H1 (cell line): Measurements from ENCODE around the gene GAS2L1. TPM values are rescaled to one million over a fixed set of nuclear protein-coding genes. Genes with fewer than 3 reads are reported as not detected.
A peak's percentile ranks its signal among the peaks of the same experiment; 100 is the strongest.

ENCODE experiments used
- CTCF ChIA-PET: fragments of 300-600 bp; sonication (Branson Sonifier 250); formaldehyde crosslinking; loops from one replicate; lab custom pipeline; 2021; ENCODE audit not compliant: partially characterized antibody; lab: Charles Lee
- POLR2A ChIA-PET: fragments of 300-600 bp; sonication (Branson Sonifier 250); formaldehyde crosslinking; loops from one replicate; lab custom pipeline; 2021; ENCODE audit warnings: inconsistent platforms; ENCODE audit not compliant: partially characterized antibody; lab: Charles Lee
- DNase-seq, 2 experiments: peaks; one replicate each; pipeline versions ENCODE4 v3.0.0 to v3.0.0-alpha.2; 2010 to 2022; ENCODE audit warnings: low spot score in 2 of 2, low read depth in 1 of 2, mixed read lengths in 1 of 2
- FAIRE-seq: peaks from 2 replicates; lab custom pipeline; 2011; peaks lifted over from hg19 to GRCh38; lab: Jason Lieb, UNC
- H2AFZ ChIP-seq: 2 replicates; pipeline ENCODE4 v1.8.1; 2012; ENCODE audit warnings: low read length, inconsistent platforms
- H2AK5ac ChIP-seq: 2 replicates; pipeline ENCODE4 v1.6.1; 2013; ENCODE audit warnings: low read depth, low read length
- H2BK120ac ChIP-seq: replicated peaks from 2 replicates; pipeline ENCODE3; 2013; ENCODE audit warnings: low read depth, low read length, inconsistent platforms
- H2BK12ac ChIP-seq: 2 replicates; pipeline ENCODE4 v1.6.1; 2013; ENCODE audit warnings: low read depth, low read length
- H2BK15ac ChIP-seq: 2 replicates; pipeline ENCODE4 v1.6.1; 2013; ENCODE audit warnings: low read length
- H2BK20ac ChIP-seq: 2 replicates; pipeline ENCODE4 v1.6.1; 2013; ENCODE audit warnings: low read length
- H2BK5ac ChIP-seq: 2 replicates; pipeline ENCODE4 v1.6.1; 2013; ENCODE audit warnings: low read depth, low read length
- H3K14ac ChIP-seq: 2 replicates; pipeline ENCODE4 v1.6.1; 2013; ENCODE audit warnings: inconsistent platforms; ENCODE audit not compliant: insufficient read length
- H3K18ac ChIP-seq: 2 replicates; pipeline ENCODE4 v1.6.1; 2013; ENCODE audit warnings: low read length; ENCODE audit errors: extremely low read depth
- H3K23ac ChIP-seq: 2 replicates; pipeline ENCODE4 v1.6.1; 2013; ENCODE audit warnings: inconsistent platforms; ENCODE audit not compliant: insufficient read length
- H3K23me2 ChIP-seq: 2 replicates; pipeline ENCODE4 v1.6.1; 2013; ENCODE audit warnings: low read depth, low read length
- H3K27ac ChIP-seq: 2 replicates; pipeline ENCODE4 v1.6.1; 2011; ENCODE audit warnings: low read depth, low read length, inconsistent platforms
- H3K27me3 ChIP-seq, 4 experiments: replicated peaks in 1 of 4; 1 replicate in 1 of 4; 2 replicates in 3 of 4; pipeline versions ENCODE4 v1.6.1 to v1.8.1; 2011 to 2013; ENCODE audit warnings: low read length in 3 of 4, mild to moderate bottlenecking in 3 of 4, inconsistent platforms in 2 of 4, mixed read lengths in 2 of 4, moderate library complexity in 1 of 4; ENCODE audit not compliant: control insufficient read depth in 3 of 4, insufficient read depth in 3 of 4; ENCODE audit errors: extremely low read depth in 1 of 4
- H3K36me3 ChIP-seq, 4 experiments: 2 replicates each; pipeline versions ENCODE4 v1.6.1 to v1.8.1; 2011 to 2013; ENCODE audit warnings: mild to moderate bottlenecking in 4 of 4, low read length in 3 of 4, moderate library complexity in 2 of 4, control low read depth in 1 of 4, inconsistent platforms in 1 of 4; ENCODE audit not compliant: insufficient read depth in 4 of 4, control insufficient read depth in 2 of 4
- H3K4ac ChIP-seq: replicated peaks from 2 replicates; pipeline ENCODE3; 2013; ENCODE audit warnings: low read length, low read depth, mixed read lengths, inconsistent platforms; ENCODE audit not compliant: insufficient read length
- H3K4me1 ChIP-seq, 4 experiments: replicated peaks in 1 of 4; 1 replicate in 1 of 4; 2 replicates in 3 of 4; pipeline versions ENCODE4 v1.6.1 to v1.8.1; 2011 to 2013; ENCODE audit warnings: low read length in 3 of 4, inconsistent platforms in 2 of 4, mixed read lengths in 1 of 4; ENCODE audit not compliant: insufficient read depth in 4 of 4, control insufficient read depth in 3 of 4
- H3K4me2 ChIP-seq, 2 experiments: 2 replicates each; pipeline versions ENCODE4 v1.6.1 to v1.8.1; 2011 to 2013; ENCODE audit warnings: low read depth in 2 of 2, low read length in 2 of 2, control low read depth in 1 of 2, inconsistent platforms in 1 of 2, mild to moderate bottlenecking in 1 of 2; ENCODE audit not compliant: insufficient read depth in 1 of 2
- H3K4me3 ChIP-seq, 4 experiments: fragments of 200-600, 300-600 bp in 1 of 4; sonication (generic), shearing (Covaris generic), sonication (Bioruptor Twin) in 1 of 4; 2 replicates each; pipeline versions ENCODE4 v1.5.1 to v1.8.1; 2011 to 2016; ENCODE audit warnings: low read length in 4 of 4, low read depth in 3 of 4, control low read depth in 2 of 4, inconsistent platforms in 2 of 4, mild to moderate bottlenecking in 2 of 4, mixed read lengths in 1 of 4, moderate library complexity in 1 of 4; ENCODE audit not compliant: insufficient read depth in 2 of 4; ENCODE audit errors: extremely low read depth in 1 of 4
- H3K56ac ChIP-seq: replicated peaks from 2 replicates; pipeline ENCODE3; 2013; ENCODE audit warnings: low read depth, mild to moderate bottlenecking, mixed read lengths, low read length, inconsistent platforms; ENCODE audit not compliant: insufficient read length
- H3K79me1 ChIP-seq: 2 replicates; pipeline ENCODE4 v1.6.1; 2013; ENCODE audit warnings: low read depth, low read length, control low read depth
- H3K79me2 ChIP-seq, 2 experiments: 2 replicates each; pipeline versions ENCODE4 v1.6.1 to v1.8.1; 2012 to 2013; ENCODE audit warnings: low read length in 2 of 2, mild to moderate bottlenecking in 2 of 2, inconsistent platforms in 1 of 2; ENCODE audit not compliant: insufficient read depth in 2 of 2, control insufficient read depth in 1 of 2
- H3K9ac ChIP-seq, 4 experiments: replicated peaks in 1 of 4; 1 replicate in 1 of 4; 2 replicates in 3 of 4; pipeline versions ENCODE4 v1.6.1 to v1.8.1; 2011 to 2013; ENCODE audit warnings: low read depth in 3 of 4, low read length in 3 of 4, control low read depth in 2 of 4, mild to moderate bottlenecking in 2 of 4, moderate library complexity in 2 of 4, inconsistent platforms in 1 of 4; ENCODE audit errors: extremely low read depth in 1 of 4
- H3K9me3 ChIP-seq, 2 experiments: 2 replicates each; pipeline versions ENCODE4 v1.6.1 to v1.8.1; 2012 to 2013; ENCODE audit warnings: mild to moderate bottlenecking in 2 of 2, moderate library complexity in 2 of 2, control low read depth in 1 of 2, inconsistent platforms in 1 of 2, low read depth in 1 of 2, low read length in 1 of 2, mixed read lengths in 1 of 2; ENCODE audit not compliant: insufficient read depth in 2 of 2
- H4K20me1 ChIP-seq, 2 experiments: replicated peaks in 1 of 2; 2 replicates each; pipeline versions ENCODE3 to v1.8.1; 2011 to 2013; ENCODE audit warnings: inconsistent platforms in 2 of 2, low read length in 2 of 2, mild to moderate bottlenecking in 1 of 2; ENCODE audit not compliant: insufficient read depth in 2 of 2, control insufficient read depth in 1 of 2
- H4K5ac ChIP-seq: 2 replicates; pipeline ENCODE4 v1.6.1; 2013; ENCODE audit warnings: low read length, low read depth, mixed read lengths, inconsistent platforms; ENCODE audit not compliant: insufficient read length
- H4K8ac ChIP-seq: 2 replicates; pipeline ENCODE4 v1.8.0; 2013; ENCODE audit warnings: mild to moderate bottlenecking, moderate library complexity, low read length, inconsistent platforms; ENCODE audit not compliant: insufficient read depth; ENCODE audit errors: extremely low read depth
- H4K91ac ChIP-seq: replicated peaks from 2 replicates; pipeline ENCODE3; 2013; ENCODE audit warnings: low read length, mixed read lengths, inconsistent platforms; ENCODE audit not compliant: insufficient read length
- TCF12 ChIP-seq: IDR thresholded peaks from 2 replicates; pipeline ENCODE4 v1.6.1; 2011; ENCODE audit warnings: low read depth, mild to moderate bottlenecking, low read length
- WGBS, 2 experiments: shearing (Covaris generic) in 1 of 2; methylation state at CpG; one replicate each; pipeline versions ENCODE4 v1.1.6 to v1.1.7; 2013 to 2015; ENCODE audit warnings: low lambda C conversion rate in 2 of 2, mixed read lengths in 2 of 2, inconsistent platforms in 1 of 2, low coverage in 1 of 2, missing lambda C conversion rate in 1 of 2; ENCODE audit not compliant: insufficient replicate concordance in 2 of 2, insufficient coverage in 1 of 2, insufficient read length in 1 of 2; ENCODE audit errors: extremely low coverage in 1 of 2, missing lambda C conversion rate in 1 of 2; 5-methylcytosine and 5-hydroxymethylcytosine counted together
- polyA plus RNA-seq, 7 experiments: library from polyadenylated mRNA; depleted of rRNA in 3 of 7; stranded (reverse) in 5 of 7; unstranded in 2 of 7; fragments of >200 nt in 5 of 7; fragments of 200-250 nt in 2 of 7; gene quantifications; 1 replicate in 5 of 7; 2 replicates in 1 of 7; 4 replicates in 1 of 7; pipeline versions ENCODE4 v1.2.1 to v1.2.3, GENCODE V29; 2011 to 2013; ENCODE audit warnings: missing spikeins in 2 of 7, mixed read lengths in 2 of 7
- total RNA-seq: library from RNA; stranded (reverse); fragmentation: NEBNext Ultra II Directional; extraction: Animal tissue kit (Norgen Biotek cat#: 25700); gene quantifications from 2 replicates; pipeline ENCODE4 v1.2.1, GENCODE V29; 2021

The GAS2L1 gene
- total and polyA plus RNA-seq, 2 of the 8 experiments (the other 6 are each of a cell fraction or from before 2014, with no cell fraction given) = 3.6 to 10.1 TPM

DNA sequence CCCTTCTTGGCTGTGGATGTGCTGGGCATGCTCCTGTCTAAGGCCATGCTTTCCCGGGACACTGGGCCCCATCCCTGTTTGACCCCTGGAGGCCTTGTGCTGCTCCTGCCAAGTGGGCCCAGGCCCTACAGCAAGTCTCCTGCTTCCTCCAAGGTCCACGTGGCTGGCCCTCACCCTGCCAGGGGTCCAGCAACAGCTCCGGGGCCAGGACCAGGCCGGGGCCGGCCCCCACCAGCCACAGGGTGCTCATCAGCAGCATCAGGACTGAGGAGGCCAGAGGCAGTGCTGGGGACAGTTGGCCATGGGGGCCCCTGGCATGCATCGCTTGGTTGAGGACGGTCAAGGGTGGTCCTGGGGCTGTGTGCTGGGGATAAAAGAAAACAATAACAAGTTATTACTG is 41.1 kb upstream of the GAS2L1 start:
- Histone ChIP-seq H4K20me1 (peaks cover 11 to 19% of the 10 kb centered on the region in 2 experiments), H3K14ac (no peak overlapping the region), H3K18ac (no peak overlapping the region), H2BK20ac (no peak overlapping the region), H4K91ac (no peak overlapping the region), H2BK15ac (no peak overlapping the region), H3K4me3 (no peak overlapping the region), H3K9me3 (no peaks in the 10 kb centered on the region), H2BK120ac (no peak overlapping the region), H3K23me2 (peaks cover 18% of the 10 kb centered on the region), H2AFZ (no peak overlapping the region), H3K27ac (no peak overlapping the region), H3K9ac (no peak overlapping the region), H3K4me2 (no peak overlapping the region), H3K36me3 (peaks cover 5 to 39% (median 18%) of the 10 kb centered on the region in 4 experiments), H3K56ac (no peak overlapping the region), H3K27me3 (no peaks in the 10 kb centered on the region), H4K5ac (no peak overlapping the region), H2AK5ac (no peak overlapping the region), H3K4me1 (peaks cover 5 to 18% (median 9%) of the 10 kb centered on the region in 4 experiments; a peak in 6 of 7 replicates), H2BK12ac (no peak overlapping the region), H4K8ac (peak overlapping the region; percentile 76; the same call in 1 of the 2 replicates), H3K23ac (no peak overlapping the region), H2BK5ac (no peak overlapping the region), H3K4ac (no peak overlapping the region), H3K79me2 (peaks cover 18 to 40% of the 10 kb centered on the region in 2 experiments), H3K79me1 (peaks cover 11% of the 10 kb centered on the region)
- no peak for TF ChIP-seq TCF12
- 92% methylated on average over 7 of the region's 7 CpGs; no CpG with 5 or more reads in 1 of the 2 experiments for WGBS, 2 experiments
- ChIA-PET CTCF (interaction anchor here (0.7 to 4.4 kb wide), 2 partner anchors 20 to 373 kb away, joined by 3 to 17 read pairs; no protein-coding TSS in a partner anchor), POLR2A (interaction anchor here (0.8 to 21.4 kb wide), 4 partner anchors 8 to 32 kb away, joined by 3 to 436 read pairs (median 72); no protein-coding TSS in a partner anchor)
- DNase-seq (no peak), FAIRE-seq (no peak)
